Measurements from ENCODE around the gene RUSC2. TPM values are rescaled to one million over a fixed set of nuclear protein-coding genes. Genes with fewer than 3 reads are reported as not detected.
A peak's percentile ranks its signal among the peaks of the same experiment; 100 is the strongest.
"Not testable (repeated sequence)": the region's sequence is repeated elsewhere in the genome, so short reads cannot be mapped to it uniquely, and the experiment has no call there.

RUSC2 gene
- total and polyA plus RNA-seq, 2 of the 13 experiments (the other 11 are each of a cell fraction or from before 2014, with no cell fraction given), result 2.8 to 3.3 TPM

GRCh38 chr9:35476596-35476995, 13.3 kb upstream of the RUSC2 start (continued):
- TF ChIP-seq ZNF33A (CRISPR knock-in tag; IDR thresholded peaks at IDR 0.05; ENCODE audit: borderline replicate concordance), result no peak
- TF ChIP-seq MTERF4 (CRISPR knock-in tag; IDR thresholded peaks at IDR 0.05), result no peak
- no peak for TF ChIP-seq SRSF4 (IDR thresholded peaks at IDR 0.05; ENCODE audit: low read depth, low read length, poor library complexity, severe bottlenecking)
- TF ChIP-seq IRF1 (CRISPR knock-in tag; IDR thresholded peaks at IDR 0.05; ENCODE audit: low read depth), result no peak

GRCh38 chr9:35477211-35477855, 12.6 kb upstream of the RUSC2 start:
- POLR2A ChIA-PET; BruUV-seq (replicated peaks); H3K4me1 ChIP-seq (ENCODE audit: insufficient read depth, low read length); H2AFZ ChIP-seq (ENCODE audit: low read length); H3K4me3 ChIP-seq (replicated peaks in 1 of 3; ENCODE audit: insufficient read depth in 1 of 3, low read depth in 2 of 3, low read length in 3 of 3); H3K9me3 ChIP-seq (ENCODE audit: low read length); H3K36me3 ChIP-seq (replicated peaks in 1 of 2; ENCODE audit: control insufficient read depth in 1 of 2, insufficient read depth in 2 of 2, low read length in 2 of 2); H3K79me2 ChIP-seq (ENCODE audit: insufficient read depth, low read length); H4K20me1 ChIP-seq (ENCODE audit: insufficient read depth, low read length); H3K27me3 ChIP-seq (ENCODE audit: control insufficient read depth in 1 of 2, insufficient read depth in 2 of 2, low read length in 2 of 2); H3K27ac ChIP-seq (ENCODE audit: extremely low read length, insufficient read depth, low read length); H3K9ac ChIP-seq (ENCODE audit: insufficient read depth, low read depth, low read length): not testable (repeated sequence)
- FAIRE-seq (peak; percentile 81), ATAC-seq (peak; percentile 97), DNase-seq (ENCODE audit: low spot score) (peak; percentile 76)
- peak overlapping the region; percentile 12; the same call in 1 of the 2 replicates for H3K4me2 ChIP-seq (ENCODE audit: low read depth, low read length)
- WGBS (ENCODE audit: low lambda C conversion rate), result 9% methylated on average over 5 of the region's 5 CpGs
- in situ Hi-C loops (cut with HindIII; ENCODE audit: extremely low pct_ligation_motif_present, low pct_unique_long_range_greater_than_20kb), result loop anchor here (5.0 to 10.0 kb wide), 2 partner anchors 283 to 360 kb away; partner anchors contain the start of gene ATOSB
- intact Hi-C loops (cut with micrococcal nuclease; ENCODE audit: unreplicated experiment), result loop anchor here (1.0 to 10.0 kb wide), 5 partner anchors 63 to 583 kb away; a partner anchor contains a TSS
- CTCF ChIA-PET (ENCODE audit: low intra/inter-chr PET ratio, low total read pairs), result interaction anchor here (1.0 to 1.8 kb wide), 5 partner anchors 76 to 577 kb away, joined by 3 to 14 read pairs (median 6); partner anchors contain the start of genes ATOSB and PIGO
- 0 out of 2 replicates have a peak, but pooled peaks have one; percentile 25 for TF ChIP-seq GATAD1 (CRISPR knock-in tag; IDR thresholded peaks at IDR 0.05)
- TF ChIP-seq MAFF (IDR thresholded peaks at IDR 0.05; ENCODE audit: low read depth, low read length), result peak; percentile 96
- peak; percentile 49; the same call in 1 of the 2 replicates for TF ChIP-seq ELF3 (CRISPR knock-in tag; IDR thresholded peaks at IDR 0.05)
- TF ChIP-seq ZFP36 (IDR thresholded peaks at IDR 0.05; ENCODE audit: borderline replicate concordance, low read depth, low read length, partially characterized antibody), result peak; percentile 28
- 0 out of 2 replicates have a peak, but pooled peaks have one; percentile 14 for TF ChIP-seq SATB2 (CRISPR knock-in tag; IDR thresholded peaks at IDR 0.05)
- TF ChIP-seq ZNF350 (CRISPR knock-in tag; IDR thresholded peaks at IDR 0.05; ENCODE audit: borderline replicate concordance, low read depth), result 0 out of 2 replicates have a peak, but pooled peaks have one; percentile 19
- 0 out of 2 replicates have a peak, but pooled peaks have one; percentile 41 for TF ChIP-seq HOMEZ (CRISPR knock-in tag; IDR thresholded peaks at IDR 0.05; ENCODE audit: low read depth)
- peak in 1 of 2 experiments; percentile 57; a peak in 1 of 4 replicates for TF ChIP-seq KLF16 (CRISPR knock-in tag; IDR thresholded peaks at IDR 0.05)
- TF ChIP-seq IKZF5 (CRISPR knock-in tag; IDR thresholded peaks at IDR 0.05), result 0 out of 2 replicates have a peak, but pooled peaks have one; percentile 35
- 0 out of 2 replicates have a peak, but pooled peaks have one; percentile 40 for TF ChIP-seq KAT8 (CRISPR knock-in tag; IDR thresholded peaks at IDR 0.05)
- TF ChIP-seq STAG1 (CRISPR knock-in tag; IDR thresholded peaks at IDR 0.05), result peak; percentile 96
- TF ChIP-seq RAD21 (CRISPR knock-in tag; IDR thresholded peaks at IDR 0.05), result peak; percentile 91
- 0 out of 2 replicates have a peak, but pooled peaks have one; percentile 36 for TF ChIP-seq ERF (CRISPR knock-in tag; IDR thresholded peaks at IDR 0.05)
- 0 out of 2 replicates have a peak, but pooled peaks have one; percentile 19 for TF ChIP-seq BCL6 (CRISPR knock-in tag; IDR thresholded peaks at IDR 0.05)
